Measurements from ENCODE around the gene MRPL16.
"Not testable (repeated sequence)": the region's sequence is repeated elsewhere in the genome, so short reads cannot be mapped to it uniquely, and the experiment has no call there.

MRPL16 gene

DNA sequence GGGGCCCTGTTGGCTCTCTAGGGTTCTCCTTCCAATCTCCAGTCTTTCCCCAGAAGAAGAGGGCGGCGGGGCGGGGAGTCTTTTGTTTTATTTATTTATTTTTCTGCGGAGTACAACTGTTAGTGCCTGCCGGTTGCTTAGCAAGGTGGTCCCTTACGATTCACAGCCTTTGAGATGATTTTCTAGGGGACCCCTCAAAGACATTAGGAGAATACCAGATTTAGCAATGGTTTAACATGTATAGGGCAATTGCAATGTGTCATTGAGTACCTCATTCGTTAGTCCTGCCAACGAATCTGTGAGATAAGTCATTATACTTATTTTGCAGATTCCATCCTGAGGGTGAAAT is 307 bp upstream of the MRPL16 start:
- no peak for DNase-seq

DNA sequence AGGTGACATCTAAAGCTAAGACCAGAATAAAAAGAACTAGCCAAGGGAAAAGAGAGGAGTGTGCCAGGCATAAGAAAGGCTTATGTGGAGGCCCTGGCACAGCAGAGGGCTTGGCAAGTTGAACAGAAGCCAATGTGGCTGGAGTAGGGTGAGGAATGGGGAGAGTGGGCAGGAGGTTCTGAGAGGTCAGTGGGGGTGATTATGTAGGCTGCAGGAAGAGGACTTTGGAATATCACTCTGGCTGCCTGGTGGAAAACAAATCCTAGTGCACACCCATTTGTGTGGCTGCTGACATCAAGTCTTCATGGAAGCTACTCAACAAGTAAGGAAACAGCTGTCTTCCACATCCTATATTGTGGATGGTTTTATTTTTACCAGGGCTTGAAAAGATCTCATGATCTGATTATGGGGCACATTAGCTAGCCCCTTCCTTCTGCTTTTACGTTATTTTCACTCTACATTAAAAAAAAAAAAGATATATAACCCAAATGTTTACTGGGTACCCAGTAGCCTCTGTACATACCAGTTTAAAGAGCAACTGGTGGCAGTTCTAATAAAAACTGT is 3.4 kb downstream of the MRPL16 start:
- DNase-seq: no peak

DNA sequence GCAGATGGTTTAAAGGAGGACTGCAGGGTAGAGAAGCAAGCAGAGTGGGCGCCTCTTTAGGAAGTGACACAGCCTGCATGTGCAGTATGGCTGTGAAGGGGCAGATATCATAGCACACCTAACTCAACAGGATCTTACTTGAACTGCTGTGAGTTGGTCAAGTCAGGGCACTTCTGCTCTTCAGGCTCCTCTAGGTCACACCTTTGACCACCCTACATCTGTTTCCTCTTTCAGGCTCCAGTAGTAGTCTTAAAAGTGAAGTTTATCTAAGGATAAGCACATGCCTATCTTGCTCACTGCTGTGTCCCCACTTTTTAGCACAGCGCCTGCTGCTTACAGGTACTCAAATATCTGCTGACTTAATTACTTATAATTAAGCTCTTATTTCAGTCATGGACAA is 6.5 kb downstream of the MRPL16 start:
- no peak for DNase-seq

DNA sequence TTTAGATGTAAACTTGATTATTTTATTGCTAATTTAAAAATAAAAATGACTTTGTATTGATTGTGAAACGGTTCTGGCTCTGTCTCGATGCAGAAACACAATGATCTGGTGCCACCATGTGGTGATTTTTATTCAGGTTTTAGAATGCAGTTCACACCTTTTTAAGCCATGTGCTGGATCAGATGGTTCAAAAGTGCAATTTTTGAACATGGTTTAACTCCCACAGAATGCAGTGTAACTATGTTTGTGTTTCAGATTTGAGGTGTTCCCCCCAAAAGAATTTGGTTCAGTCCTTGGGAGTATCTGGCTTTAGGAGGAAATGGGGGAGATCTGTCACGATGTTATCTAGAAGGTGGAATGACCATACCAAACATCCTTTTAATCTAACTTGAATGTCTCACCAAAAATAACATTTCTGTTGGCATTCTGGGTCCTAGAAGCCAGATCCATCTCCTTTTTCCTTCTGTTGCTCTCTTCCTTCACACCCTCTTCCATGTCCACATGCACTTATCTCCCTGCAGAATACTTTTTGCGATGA is 7.9 kb downstream of the MRPL16 start:
- DNase-seq: peak; percentile 50

DNA sequence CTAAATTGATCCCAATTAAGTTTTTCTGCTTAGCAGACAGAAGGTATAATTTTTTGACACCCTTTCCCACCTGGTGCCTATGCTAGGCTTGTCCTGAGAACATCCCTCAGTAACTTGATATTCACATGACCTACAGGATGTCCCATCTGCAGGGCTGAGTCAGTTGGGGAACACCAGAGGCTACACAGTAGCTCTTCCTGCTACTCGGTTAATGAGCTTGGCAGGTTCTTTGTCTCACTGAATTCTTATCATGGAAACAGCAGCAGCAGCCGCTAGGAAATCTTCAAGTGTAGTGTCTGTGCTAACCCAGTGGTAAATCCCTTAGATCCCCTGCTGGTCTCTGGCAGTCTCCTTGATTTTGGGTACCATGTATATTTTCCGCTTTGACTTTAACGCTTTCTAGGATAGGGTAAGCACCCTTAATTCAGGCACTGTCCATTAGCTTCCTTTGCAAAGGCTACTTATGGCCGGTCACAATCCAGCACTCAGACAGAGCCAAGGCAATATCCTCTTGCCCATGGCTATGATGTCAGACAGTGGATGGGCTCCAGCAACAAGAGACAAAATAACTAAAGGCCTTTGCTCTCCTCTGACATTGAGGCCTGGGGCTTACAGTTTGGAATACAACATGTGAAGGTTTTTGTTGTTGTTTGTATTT is 8.5 kb downstream of the MRPL16 start:
- DNase-seq: no peak

DNA sequence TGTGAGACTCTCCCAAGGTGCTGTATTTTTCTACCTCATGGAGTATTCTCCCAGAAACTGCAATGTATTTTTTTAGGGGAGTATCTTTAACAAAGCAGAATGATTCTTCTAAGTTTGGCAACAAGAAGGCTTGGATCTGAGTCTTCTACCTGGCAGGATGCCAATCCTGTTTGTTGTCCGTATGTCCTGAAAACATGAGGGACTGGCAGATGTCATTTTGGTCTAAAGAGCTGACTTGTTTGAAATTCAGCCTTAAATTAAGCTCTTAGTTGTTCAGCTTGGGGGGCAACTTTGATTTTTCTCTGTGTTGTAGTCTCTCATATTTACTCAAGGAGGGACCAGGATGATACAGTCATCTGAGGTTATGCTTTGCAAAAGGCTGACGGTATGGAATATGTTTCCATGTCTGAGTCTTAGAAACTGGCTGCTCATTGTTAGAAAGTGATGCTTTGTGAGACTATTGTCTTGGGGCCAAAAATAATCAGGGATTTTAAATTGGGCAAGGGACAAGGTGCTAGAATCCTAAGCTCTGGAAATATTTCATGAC is 9.3 kb downstream of the MRPL16 start:
- no peak for DNase-seq

DNA sequence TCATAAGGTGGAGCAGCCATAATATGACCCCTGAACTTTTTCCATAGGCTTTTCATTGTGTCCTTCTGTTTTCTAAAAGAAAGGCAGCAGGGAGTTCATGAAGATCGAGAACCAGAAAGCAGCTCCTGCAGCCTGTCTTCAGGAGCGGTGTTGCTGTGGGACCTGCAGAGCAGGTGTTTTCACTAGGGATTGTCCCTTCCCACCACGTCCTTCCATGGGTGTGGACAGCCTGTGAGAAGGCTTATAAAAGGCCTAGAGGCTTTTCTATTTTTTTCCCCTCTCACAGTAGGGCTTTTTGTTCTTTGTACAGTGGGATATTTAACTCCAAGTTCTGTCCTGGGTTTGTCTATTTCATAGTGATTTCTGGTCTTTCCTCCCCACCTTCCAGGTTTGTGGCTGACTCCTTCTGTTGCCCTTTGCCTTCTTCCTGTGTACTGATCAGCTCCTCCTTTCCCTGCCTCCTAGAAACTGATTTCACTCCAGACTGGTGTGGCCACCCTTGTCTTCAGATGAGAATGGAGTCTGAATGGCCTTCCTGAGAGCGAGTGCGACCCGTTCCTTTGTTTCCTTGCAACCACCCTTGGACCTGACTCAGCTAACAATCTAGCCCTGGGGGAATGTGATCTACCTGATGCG is 10.1 kb downstream of the MRPL16 start:
- DNase-seq: no peak

DNA sequence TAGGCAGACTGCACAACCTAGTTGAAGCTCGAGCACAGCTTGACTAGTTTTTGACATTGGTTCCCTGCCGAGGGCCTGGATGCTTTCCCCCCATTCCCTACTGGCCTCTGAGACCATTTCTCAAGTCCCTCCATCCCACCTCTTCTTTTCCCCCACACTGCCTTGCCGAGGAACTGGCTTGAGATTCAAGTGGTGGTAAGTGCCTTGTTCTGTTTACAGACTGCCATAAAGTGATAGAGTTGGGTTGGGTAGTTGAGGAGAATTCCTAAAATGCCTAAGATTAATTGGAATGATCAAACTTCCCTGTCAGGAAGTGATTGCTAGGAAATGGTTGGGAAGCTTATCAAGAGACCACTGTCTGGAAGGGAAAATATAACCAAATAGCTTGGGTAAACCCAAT is 16.2 kb downstream of the MRPL16 start:
- no peak for DNase-seq

DNA sequence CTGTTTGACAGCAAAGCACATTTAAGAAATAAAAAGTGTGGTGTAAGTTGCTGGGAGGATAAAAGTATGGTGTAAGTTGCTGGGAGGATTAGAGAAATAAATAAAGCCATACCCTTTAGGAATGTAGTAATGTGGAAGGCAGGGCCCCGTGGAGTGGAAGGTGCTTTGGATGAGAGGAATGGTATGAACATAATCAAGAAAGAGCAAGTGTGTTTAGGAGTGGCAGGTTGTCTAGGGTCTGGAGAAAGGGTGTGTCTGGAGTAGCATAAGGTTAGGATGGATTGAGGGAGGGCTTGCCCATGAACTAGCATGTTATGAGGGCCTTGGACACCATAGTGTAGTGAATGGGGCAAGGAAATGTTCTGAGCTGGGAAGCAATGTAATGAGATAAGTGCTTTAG is 18.1 kb downstream of the MRPL16 start:
- DNase-seq: no peak

DNA sequence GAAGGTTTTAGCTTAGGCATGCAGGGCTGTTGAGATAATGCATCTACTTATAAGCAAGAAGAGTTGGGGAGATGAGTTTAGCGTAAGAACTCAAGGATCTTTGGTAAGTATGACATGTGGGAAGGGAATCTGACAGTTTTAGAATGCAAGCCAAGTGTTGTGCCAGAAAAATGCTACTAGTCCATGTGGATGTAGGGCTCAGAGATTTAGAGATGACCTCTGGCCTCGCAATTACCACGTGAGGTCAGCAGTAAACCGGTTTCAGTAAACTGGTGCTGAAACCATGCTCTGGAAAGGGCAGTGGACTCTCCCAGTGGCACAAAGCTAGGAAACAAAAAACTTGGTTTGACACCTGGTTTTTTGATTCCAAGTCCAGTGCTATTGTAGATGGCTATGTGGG is 18.9 kb downstream of the MRPL16 start:
- DNase-seq: no peak

DNA sequence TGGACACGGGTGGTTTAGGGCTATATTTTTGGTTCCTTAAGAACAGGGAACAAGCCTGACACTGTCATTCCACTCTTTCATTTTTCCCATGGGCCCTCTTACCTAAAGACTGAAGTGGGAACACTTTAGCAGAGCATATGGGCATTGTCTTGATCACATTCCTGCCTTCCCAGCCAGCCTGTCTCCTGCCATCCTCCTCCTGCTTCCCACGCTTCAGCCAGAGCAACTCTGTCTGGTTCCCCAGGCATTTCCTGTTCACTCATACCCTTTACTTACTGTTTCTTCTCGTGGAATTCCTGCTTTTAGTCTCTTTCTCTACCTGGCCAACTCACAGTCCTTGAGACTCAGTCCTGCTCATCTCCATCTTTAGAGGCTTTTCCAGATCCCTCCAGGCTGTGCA is 22.8 kb downstream of the MRPL16 start:
- no peak for DNase-seq

DNA sequence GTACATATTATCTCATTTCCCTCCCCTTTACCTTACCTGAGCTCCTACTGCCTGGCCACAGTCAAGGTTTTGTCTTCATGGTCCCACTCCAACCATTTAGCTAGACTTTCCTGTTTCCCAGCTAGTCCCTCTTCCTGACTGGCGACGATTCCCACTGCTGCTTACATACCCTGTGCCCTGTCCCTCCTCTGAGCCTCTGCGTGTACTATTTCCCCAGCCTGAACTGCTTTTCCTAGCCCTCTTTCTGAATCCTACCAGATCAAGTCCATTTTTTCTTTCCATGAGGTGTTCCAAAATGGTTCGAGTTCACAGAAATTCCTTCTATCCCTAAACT is 23.4 kb downstream of the MRPL16 start:
- no peak for DNase-seq

DNA sequence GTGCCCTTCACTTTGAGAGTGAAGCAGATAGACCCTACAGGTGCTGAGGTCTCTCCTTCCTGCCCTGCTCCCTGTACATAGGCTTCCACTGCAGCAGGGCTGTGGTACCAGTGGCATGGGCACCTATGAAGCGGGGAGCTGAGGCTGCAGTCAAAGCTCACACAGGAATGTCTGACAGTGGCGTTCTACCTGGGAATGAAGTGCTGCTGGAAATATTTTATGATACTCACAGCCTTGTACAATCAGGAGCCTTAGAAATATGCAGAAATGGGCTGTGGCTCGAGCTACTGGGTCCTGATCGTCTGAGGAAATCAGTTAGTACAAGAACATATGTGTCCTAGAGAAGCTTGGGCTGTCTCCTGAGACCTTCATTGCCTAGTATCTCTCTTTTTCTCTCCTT is 24.8 kb downstream of the MRPL16 start:
- no peak for DNase-seq

DNA sequence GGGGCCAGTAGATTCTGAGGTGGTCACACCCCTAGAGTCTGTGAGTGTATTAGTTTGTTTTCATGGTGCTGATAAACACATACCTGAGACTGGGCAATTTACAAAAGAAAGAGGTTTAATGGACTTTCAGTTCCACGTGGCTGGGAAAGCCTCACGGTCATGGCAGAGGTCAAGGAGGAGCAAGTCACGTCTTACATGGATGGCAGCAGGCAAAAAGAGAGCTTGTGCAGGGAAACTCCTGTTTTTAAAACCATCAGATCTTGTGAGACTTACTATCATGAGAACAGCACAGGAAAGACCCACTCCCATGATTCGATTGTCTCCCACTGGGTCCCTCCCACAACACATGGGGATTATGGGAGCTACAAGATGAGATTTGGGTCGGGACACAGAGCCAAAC is 26.1 kb downstream of the MRPL16 start:
- DNase-seq: not testable (repeated sequence)

DNA sequence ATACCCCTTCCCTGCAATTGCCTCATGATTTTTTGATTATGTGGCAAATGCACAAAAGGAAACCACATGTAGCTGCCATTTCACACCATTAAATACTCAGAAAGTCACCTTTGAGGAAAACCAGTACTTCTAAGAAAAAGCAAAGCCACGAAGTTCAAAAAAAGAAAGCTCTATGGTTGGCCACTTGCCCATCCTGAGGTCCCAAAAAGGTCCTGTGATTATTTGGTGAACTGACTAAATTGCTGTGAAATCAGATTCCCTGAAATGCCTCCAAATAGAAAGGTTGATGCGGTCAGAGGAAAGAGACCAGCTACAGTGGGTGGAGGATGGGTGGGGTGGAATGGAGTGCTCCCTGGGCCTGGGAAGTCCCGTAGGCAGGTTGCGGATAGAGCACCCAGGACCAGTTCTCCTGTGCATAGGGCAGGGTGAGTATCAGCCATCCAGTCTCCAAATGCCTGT is 26.9 kb downstream of the MRPL16 start:
- no peak for DNase-seq

DNA sequence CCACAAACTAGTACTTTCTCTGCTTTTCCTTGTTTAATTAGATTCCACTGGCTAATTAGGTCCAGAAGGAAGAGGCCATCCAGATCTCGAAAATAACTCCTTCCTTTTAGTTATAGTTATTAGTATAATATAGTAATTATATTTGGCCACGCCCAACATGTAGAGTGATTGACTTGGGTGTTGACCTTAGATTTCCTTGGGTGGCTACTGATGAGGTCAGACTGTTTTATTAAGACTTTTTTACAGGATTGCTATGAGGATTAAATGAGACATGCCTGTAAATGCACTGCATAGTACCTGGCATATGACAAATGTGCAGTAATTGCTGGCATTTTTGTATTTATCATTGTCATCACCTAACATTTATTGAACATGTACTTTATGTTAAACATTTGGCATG is 28.5 kb downstream of the MRPL16 start:
- no peak for DNase-seq

DNA sequence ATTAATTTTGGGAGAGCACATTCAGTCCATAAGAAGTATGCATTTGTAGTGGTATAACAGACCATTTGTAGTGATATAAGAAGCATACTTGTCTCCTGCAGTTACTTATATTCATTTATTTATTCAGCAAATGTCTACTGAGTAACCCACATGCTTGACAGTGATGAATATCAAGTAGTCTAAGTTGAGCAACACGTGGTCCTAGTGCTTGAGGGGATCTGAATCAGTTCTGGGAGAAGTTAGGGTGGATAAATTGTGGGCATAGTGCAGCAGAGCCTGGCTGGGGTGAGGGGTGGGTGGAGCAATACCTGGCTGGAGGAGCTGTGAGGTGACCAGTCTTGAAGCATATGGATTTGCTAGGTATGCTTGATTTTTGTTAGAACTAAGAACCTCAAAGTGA is 31.1 kb downstream of the MRPL16 start:
- no peak for DNase-seq

DNA sequence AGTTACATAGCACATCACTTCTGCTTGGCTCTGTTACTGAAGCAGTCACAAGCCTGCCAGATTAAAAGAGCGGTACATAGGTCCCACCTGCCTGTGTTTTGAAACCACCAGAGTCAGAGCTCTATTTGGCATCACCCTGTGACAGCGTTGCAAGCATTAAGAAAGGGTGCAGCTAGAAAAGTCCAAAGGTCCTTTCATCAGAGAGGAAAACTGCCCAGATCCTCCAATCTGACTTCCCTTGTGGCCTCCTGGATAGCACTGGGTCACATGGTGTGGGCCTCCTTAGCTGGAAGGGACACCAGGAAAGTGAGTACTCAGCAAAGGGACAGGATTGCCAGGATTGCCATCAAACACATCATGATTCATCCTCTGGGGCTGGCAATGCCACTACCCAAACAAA is 32.5 kb downstream of the MRPL16 start:
- DNase-seq: no peak

DNA sequence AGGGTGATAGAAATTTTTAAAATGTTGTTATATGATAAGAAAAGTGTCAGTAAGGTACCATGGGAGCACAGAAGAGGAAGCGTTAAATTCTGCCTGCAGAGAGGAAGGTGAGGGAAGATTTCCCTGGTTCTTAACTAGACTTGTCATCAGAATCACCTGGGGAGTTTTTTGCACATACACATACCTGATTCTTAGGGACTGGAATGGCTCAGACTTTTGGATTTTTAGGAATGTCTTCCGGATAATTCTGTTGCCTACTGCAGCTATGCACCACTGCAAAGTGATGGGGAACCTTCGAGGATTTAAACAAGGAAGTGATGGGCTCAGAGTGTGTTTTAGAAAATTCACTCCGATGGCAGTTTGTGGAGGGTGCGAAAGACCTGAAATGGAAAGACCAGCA is 33.5 kb downstream of the MRPL16 start:
- no peak for DNase-seq

DNA sequence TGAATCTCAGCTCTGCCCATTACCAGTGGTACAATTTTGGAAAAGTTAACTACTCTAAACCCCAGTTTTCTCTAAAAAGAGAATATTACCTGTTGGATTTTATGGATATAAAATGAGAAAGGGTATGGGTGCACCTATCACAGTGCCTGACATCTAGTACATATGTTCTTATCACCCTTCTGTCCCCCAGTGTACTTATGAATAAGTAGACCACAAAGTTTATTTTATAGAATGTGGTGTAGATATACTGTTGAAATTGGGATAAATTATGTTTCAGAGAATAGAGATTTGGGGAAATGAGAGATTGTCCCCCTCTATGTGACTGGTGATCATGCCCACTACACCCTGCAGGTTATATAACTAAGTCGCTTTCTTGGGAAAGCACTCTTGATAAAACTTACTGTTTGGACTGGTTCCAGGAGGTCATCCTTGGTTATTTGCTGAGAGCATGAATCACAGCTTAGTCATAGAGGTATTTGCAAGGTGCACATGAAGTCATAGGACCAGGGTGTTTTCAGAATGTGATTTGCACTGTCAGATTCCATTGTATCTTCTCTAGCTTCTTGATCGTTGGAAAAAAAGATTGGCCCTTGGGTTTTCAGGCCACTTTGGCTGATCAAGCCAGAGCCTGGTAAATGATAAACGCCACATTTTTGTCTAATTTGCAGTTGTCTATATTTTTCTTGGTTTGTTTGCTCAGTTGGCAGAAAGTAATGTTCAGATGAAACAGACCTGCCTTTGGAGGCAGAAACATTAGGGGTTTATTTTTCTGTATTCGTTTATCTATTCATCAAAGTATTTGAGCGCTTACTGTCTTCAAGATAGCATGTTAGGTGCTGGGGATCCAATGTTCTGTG is 34.1 kb downstream of the MRPL16 start:
- DNase-seq: no peak

DNA sequence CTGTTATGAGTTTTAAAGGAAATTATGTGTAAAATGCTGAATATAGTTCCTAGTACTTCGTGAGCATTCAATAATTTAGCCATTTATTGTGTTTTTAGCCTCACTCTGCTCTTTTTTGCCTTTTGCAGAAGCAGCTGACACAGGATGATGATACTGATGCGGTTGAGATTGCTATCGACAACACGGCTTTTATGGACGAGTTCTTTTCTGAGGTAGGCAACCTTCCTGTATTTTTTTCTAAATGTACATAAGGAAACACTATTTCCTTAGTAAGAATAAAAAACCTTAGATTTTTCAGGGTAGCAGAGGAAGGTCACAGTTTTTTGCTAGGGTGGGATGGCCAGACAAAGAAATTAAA is 37.5 kb downstream of the MRPL16 start:
- no peak for DNase-seq

DNA sequence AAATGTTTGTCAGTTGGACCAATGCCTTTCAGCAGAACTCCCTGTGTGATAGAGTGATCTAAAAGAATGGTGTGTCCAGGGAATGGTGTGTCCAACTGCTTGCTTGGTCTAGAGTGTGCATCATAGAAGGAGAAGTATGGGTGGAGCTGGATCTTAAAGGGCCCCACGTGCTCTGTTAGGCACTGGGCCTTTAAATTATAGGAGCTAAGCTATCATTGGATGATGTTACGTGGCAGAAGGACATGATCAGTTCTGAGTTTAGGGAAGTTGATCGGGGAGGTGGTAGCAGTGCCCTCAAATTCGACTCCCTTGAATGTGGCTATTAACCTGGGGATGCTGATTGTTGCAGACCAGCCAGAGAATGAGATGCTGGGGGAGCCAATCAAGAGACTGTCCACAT is 39.0 kb downstream of the MRPL16 start:
- DNase-seq: no peak

DNA sequence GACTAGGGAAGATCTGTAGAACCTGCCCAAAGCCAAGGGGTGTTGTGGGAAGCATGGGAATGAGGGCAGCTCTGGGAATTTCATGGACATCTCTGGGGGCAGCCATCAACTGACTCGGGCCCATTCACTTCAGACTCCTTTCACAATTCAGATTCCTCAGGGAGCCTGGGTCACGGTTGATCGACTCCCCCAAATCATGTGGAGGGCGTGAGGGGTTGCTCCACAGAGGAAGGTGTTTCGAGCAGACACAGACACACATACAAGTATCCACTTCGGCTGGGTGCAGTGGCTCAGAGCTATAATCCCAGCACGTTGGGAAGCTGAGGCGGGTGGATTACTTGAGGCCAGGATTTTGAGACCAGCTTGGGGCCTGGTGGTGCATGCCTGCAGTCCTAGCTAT is 39.7 kb downstream of the MRPL16 start:
- DNase-seq: no peak

DNA sequence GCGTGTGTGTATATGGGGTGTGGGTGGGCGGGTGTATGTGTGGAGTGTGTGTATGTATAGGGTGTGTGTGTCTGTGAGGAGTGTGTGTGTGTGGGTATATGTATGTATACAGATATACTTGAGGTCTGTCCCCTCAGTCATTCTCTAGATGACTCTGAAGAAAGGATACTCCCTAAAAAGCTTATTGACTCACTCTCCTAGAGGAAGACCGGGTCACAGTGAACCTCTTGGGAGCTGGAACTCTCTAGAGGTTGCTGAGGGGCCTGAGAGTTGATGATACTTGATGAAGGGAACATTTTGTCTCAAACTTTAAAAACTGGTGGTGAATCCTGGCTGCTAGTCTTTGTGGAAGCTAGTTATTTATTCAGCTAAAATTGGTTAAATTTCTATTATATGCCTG is 40.3 kb downstream of the MRPL16 start:
- DNase-seq: no peak

All from NCI-H345 (cell line).